HG03460 (cell line): ENCODE results near the gene ERC1.

ENCODE experiments used
- ATAC-seq: cut with Tn5 transposase; IDR thresholded peaks from one replicate; pipeline ENCODE4 v1.9.1; 2021; ENCODE audit not compliant: unreplicated experiment

Gene ERC1

DNA sequence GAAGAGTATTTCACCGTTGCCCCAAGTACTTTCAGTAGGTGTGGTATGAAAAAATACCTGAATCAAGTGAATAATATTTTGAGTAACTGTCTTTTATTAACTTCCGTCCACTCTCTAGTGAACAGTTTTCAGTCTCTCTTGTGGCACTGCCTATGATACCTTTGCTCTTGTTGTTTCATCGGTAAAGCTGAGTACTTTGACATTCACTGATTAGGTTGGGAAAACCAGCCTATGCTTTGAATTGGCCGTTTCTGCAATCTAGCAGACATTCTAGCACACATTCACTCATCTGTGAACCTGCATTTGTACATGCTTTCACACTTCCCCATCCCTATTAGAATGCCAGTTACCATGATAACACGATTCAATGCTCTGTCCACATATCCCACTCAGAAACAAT is 386.1 kb downstream of the ERC1 start:
- no peak for ATAC-seq

DNA sequence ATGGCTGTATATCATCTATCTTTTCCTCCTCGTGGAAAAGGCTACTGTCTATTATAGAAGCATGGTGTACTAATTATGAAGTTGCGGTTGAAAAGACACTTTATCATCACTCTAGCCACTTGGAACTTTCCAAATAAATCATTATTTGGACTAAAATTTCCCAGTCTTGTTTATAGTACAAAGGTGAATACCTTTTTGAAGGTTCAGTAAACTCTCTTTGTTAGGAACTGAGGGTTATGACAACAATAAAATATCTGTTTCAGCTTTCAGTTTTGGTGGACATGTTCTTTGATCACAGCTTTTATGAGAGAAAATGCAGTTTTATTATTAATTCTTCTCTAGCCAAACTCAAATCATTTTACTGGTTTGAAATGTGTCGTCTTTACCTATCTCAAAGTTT is 386.7 kb downstream of the ERC1 start:
- ATAC-seq: no peak

- ATAC-seq: no peak
These were observed 389.3 kb downstream of the ERC1 start for GRCh38 chr12:1380171-1380851.

GRCh38 chr12:1382151-1382550 is 391.1 kb downstream of the ERC1 start:
- ATAC-seq: no peak

GRCh38 chr12:1382826-1383225 is 391.8 kb downstream of the ERC1 start:
- ATAC-seq: no peak

DNA sequence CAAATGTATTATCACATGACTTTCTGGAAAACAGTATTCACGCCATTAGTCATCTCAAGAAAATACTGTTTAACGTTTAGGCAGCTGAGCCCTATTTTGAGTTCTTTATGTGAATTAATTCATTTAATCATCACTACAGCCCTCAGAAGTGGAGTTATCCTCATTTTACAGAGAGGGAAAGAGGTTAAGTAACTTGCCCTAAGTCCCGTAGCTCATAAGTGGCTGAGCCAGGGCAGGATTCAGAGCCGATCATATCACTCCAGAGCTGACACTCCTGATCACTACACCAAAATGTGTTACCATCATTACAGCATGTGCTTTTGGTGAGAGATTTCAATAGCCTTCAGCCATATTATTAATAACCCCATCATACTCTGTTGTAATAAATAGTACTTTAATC is 392.7 kb downstream of the ERC1 start:
- ATAC-seq: no peak

DNA sequence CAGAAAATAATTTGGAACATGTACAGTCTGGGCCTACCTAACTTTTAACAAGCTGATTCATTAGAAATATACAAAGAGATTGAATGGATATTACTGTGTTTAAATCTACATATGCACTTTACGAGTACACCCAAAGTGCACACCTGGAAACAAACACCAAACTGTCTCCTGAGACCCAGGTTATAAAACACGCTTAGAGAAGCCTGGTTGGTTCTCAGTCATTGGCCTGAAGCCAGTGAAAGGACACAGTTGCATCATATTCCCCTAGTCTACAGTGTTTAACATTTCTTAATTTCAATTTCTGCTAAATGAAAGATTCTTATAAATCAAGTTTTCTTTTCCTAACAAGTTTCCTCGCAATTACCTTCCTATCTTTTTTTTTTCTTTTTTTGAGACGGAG is 393.9 kb downstream of the ERC1 start:
- ATAC-seq: no peak

GRCh38 chr12:1391722-1392121 is 400.7 kb downstream of the ERC1 start:
- ATAC-seq: no peak

DNA sequence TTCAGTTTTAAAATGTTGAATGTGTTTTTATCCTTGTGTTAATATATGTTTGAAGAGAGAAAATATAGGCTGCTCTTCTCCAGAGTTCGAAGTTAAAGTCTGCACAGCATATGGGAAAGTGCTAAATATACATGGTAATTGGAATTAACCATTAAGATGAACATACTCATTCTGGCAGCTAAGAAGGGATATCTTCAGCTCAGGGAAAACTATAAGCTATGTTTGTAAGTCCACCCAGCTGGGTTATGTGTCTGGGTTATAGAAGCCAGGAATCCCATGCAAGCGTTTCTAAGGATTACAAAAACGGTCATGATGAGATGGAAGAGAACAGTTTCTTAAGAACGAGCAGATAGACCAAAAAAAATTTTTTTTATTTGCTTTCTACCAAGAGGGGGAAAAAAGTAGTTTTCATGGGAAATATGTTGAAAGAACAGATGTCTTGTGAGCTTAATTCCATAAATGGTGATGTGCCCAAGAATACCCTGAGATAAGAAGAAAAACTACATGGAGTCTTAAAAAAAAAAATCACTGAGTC is 404.5 kb downstream of the ERC1 start:
- ATAC-seq: no peak

- no peak for ATAC-seq
These were observed 407.6 kb downstream of the ERC1 start for GRCh38 chr12:1398673-1399072.

DNA sequence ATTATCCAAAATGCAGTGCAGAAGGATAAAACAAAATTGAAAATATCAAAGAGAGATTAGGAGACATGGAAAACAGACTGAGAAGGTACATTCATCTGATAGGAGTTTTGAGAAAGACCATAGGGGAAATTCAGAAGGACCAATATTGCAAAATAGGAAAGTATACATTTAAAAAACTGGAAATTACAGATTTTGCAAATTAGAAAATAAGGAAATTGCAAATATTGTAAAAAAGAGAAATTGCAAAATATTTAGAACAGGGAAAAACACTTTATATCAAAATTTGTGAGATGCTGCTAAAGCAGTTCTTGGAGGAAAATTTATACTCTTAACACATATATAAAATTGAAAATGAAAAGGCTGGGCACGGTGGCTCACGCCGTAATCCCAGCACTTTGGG is 410.9 kb downstream of the ERC1 start:
- no peak for ATAC-seq

GRCh38 chr12:1403417-1403816 is 412.4 kb downstream of the ERC1 start:
- ATAC-seq: no peak

DNA sequence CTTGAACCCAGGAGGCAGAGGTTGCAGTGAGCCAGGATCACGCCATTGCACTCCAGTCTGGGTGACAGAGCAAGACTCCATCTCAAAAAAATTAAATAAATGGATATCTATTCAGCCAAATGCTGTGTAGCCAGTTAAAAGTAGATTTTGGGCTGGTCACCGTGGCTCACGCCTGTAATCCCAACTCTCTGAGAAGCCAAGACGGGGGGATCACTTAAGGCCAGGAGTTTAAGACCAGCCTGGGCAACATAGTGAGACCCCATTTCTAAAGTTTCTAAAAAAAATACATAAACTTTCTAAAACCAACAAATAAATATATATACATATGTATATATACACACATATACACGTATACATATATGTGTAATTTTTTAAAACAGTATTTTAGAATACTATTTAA is 414.6 kb downstream of the ERC1 start:
- ATAC-seq: no peak

GRCh38 chr12:1410794-1411193 is 419.8 kb downstream of the ERC1 start:
- ATAC-seq: no peak

- ATAC-seq: no peak
These were observed 422.9 kb downstream of the ERC1 start for GRCh38 chr12:1413930-1414329.

GRCh38 chr12:1418144-1418543 is 427.1 kb downstream of the ERC1 start:
- no peak for ATAC-seq

GRCh38 chr12:1419849-1420371 is 428.9 kb downstream of the ERC1 start:
- no peak for ATAC-seq

GRCh38 chr12:1421091-1421846 is 430.2 kb downstream of the ERC1 start:
- ATAC-seq: no peak

- peak; percentile 70 for ATAC-seq
These were observed 431.7 kb downstream of the ERC1 start for GRCh38 chr12:1422604-1423315.

- ATAC-seq: no peak
These were observed 433.8 kb downstream of the ERC1 start for GRCh38 chr12:1424674-1425395.

GRCh38 chr12:1425396-1425729 is 434.3 kb downstream of the ERC1 start:
- ATAC-seq: no peak
